Omental fat pad (tissue), 4 donors: ENCODE data around the gene RECK. TPM values are rescaled to one million over a fixed set of nuclear protein-coding genes. Genes with fewer than 3 reads are reported as not detected.
"Not testable (repeated sequence)": the region's sequence is repeated elsewhere in the genome, so short reads cannot be mapped to it uniquely, and the experiment has no call there.

Source experiments
- ATAC-seq: fragments of 150-250 bp; one replicate; pipeline ENCODE4 v1.9.1; 2016; ENCODE audit warnings: mild to moderate bottlenecking, moderate library complexity; ENCODE audit not compliant: low FRiP score
- DNase-seq: peaks from one replicate; pipeline ENCODE4 v3.0.0-alpha.2; 2019; ENCODE audit warnings: low spot score
- total RNA-seq, 4 donors: library from RNA; depleted of rRNA; stranded (reverse); fragments of >200 nt; gene quantifications; one replicate each; pipeline ENCODE4 v1.1.0, GENCODE V29; 2016
- TF ChIP-seq, protein P1 (sequence below), 3 donors: fragments of 450-650 bp; IDR thresholded peaks; one replicate each; pipeline ENCODE4 v1.5.1; 2016 to 2017; ENCODE audit warnings: antibody characterized with exemption in 3 of 3, mild to moderate bottlenecking in 3 of 3, moderate library complexity in 2 of 3

The RECK gene
- total RNA-seq, 4 donors from 2014 or later = 15.0 to 27.7 (median 21.7) TPM

GRCh38 chr9:36153746-36154145 lies 117.0 kb downstream of the RECK start:
- TF ChIP-seq, protein P1, sequence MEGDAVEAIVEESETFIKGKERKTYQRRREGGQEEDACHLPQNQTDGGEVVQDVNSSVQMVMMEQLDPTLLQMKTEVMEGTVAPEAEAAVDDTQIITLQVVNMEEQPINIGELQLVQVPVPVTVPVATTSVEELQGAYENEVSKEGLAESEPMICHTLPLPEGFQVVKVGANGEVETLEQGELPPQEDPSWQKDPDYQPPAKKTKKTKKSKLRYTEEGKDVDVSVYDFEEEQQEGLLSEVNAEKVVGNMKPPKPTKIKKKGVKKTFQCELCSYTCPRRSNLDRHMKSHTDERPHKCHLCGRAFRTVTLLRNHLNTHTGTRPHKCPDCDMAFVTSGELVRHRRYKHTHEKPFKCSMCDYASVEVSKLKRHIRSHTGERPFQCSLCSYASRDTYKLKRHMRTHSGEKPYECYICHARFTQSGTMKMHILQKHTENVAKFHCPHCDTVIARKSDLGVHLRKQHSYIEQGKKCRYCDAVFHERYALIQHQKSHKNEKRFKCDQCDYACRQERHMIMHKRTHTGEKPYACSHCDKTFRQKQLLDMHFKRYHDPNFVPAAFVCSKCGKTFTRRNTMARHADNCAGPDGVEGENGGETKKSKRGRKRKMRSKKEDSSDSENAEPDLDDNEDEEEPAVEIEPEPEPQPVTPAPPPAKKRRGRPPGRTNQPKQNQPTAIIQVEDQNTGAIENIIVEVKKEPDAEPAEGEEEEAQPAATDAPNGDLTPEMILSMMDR (IDR thresholded peaks at IDR 0.05) = no peak
- no peak for ATAC-seq

DNA sequence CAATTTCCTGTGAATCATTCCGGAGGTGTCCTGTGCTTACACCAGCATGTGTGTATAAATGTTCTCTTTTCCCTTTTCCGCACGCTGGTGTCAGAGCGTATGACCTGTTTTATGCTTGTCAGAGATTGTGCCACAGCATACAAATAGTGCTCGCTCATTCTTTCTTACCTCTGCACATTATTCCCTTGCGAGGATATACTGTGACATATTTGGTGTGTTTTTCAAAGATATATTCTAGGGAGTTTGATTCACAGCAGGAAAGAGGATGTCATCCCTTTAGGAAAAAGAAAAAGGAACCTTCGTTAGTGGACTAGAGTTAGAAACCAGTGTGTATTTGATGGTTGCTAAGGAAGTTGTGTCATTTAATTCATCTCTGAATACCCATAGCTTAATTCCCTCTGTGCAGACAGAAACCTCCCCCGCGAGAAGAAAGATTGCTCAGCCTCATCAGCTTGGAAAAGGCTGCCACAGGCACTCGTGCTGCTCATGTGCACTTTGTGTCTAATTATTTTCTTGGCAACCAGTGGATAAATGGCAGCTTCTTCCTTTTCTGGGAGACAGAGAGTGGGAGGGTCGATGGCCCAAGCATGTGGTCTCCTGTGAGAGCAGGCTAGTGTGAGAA lies 117.7 kb downstream of the RECK start:
- peak; percentile 81 for ATAC-seq
- TF ChIP-seq, protein P1 (IDR thresholded peaks at IDR 0.05) = no peak
- no peak for DNase-seq

More at GRCh38 chr9:36153746-36154145, 117.0 kb downstream of the RECK start:
- DNase-seq = no peak

DNA sequence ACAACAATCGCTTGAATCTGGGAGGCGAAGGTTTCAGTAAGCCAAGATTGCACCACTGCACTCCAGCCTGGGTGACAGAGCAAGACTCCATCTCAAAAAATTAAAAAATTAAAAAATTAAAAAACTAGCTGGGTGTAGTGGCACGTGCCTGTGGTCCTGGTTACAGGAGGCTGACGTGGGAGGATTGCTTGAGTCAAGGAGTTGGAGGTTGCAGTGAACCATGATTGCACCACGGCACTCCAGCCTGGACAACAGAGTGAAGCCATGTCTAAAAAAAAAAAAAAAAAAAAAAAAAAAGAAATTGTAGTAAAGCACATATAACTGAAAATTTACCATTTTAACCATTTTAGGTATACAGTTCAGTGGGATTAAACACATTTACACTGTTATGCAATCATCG lies 119.4 kb downstream of the RECK start:
- DNase-seq (no peak), ATAC-seq (no peak)
- TF ChIP-seq, protein P1 (IDR thresholded peaks at IDR 0.05) = no peak

GRCh38 chr9:36158122-36158521 lies 121.4 kb downstream of the RECK start:
- ATAC-seq (no peak), DNase-seq (no peak)
- TF ChIP-seq, protein P1 (IDR thresholded peaks at IDR 0.05) = no peak

GRCh38 chr9:36158917-36159316 lies 122.2 kb downstream of the RECK start:
- ATAC-seq (no peak), DNase-seq (no peak)
- TF ChIP-seq, protein P1 (IDR thresholded peaks at IDR 0.05) = no peak

DNA sequence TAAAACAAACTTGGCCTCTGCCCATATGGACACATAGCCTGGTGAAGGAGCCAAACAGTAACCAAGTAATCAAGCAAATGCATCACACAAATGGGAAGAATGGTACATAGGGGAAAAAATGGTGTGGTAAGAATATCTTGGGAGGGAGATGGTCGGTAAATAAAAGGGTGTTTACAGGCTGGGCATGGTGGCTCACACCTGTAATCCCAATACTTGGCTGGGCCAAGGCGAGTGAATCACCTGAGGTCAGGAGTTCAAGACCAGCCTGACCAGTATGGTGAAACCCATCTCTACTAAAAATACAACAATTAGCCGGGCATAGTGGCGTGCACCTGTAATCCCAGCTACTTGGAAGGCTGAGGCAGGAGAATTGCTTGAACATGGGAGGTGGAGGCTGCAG lies 122.8 kb downstream of the RECK start:
- ATAC-seq = not testable (repeated sequence)

DNA sequence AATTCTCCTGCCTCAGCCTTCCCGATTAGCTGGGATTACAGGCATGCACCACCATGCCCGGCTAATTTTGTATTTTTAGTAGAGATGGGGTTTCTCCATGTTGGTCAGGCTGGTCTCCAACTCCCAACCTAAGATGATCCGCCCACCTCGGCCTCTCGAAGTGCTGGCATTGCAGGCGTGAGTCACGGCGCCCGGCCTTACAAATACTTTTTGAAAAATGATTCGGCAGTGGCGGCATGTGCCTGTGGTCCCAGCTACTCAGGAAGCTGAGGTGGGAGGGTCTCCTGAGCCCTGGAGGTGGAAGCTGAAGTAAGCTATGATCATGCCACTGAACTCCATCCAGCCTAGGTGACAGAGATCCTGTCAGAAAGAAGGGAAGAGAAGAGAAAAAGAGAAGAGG lies 123.4 kb downstream of the RECK start:
- ATAC-seq, DNase-seq: not testable (repeated sequence)

More for the DNA sequence above, 122.8 kb downstream of the RECK start:
- not testable (repeated sequence) for DNase-seq

GRCh38 chr9:36161187-36161586 lies 124.5 kb downstream of the RECK start:
- TF ChIP-seq, protein P1 (IDR thresholded peaks at IDR 0.05) = no peak
- peak; percentile 33 for ATAC-seq
- no peak for DNase-seq
